ENCODE data around the gene OSCP1. TPM values are rescaled to one million over a fixed set of nuclear protein-coding genes. Genes with fewer than 3 reads are reported as not detected.

Gene OSCP1
- total RNA-seq, 1 experiment from 2014 or later, result 3.8 TPM

- Histone ChIP-seq H3K9me3 (ENCODE audit: low read length) (no peaks in the 10 kb centered on the region), H3F3A (ENCODE audit: low read length, unreplicated experiment) (peaks cover 6% of the 10 kb centered on the region), H3K4me3 (ENCODE audit: low read length) (no peak overlapping the region), H3K9ac (ENCODE audit: low read length) (no peak overlapping the region), H3K27me3 (ENCODE audit: low read length) (no peaks in the 10 kb centered on the region), H3K4me2 (ENCODE audit: low read length) (no peak overlapping the region), H3K27ac (ENCODE audit: low read length) (no peak overlapping the region), H2AFZ (ENCODE audit: low read length) (no peak overlapping the region), H3K9me2 (replicated peaks; ENCODE audit: low read length) (no peaks in the 10 kb centered on the region), H4K20me1 (ENCODE audit: low read length) (no peaks in the 10 kb centered on the region), H3K79me2 (ENCODE audit: low read length) (peaks cover 6% of the 10 kb centered on the region), H3K4me1 (ENCODE audit: insufficient read depth, low read length) (peaks cover 14% of the 10 kb centered on the region), H3K36me3 (ENCODE audit: low read depth, low read length) (peaks cover 12% of the 10 kb centered on the region)
- no peak for TF ChIP-seq CTCF (conservative IDR thresholded peaks at IDR 0.05; ENCODE audit: low read depth, low read length)
- no peak for TF ChIP-seq EZH2phosphoT487 (IDR thresholded peaks at IDR 0.05; ENCODE audit: borderline replicate concordance, low read length)
- TF ChIP-seq EZH2 (IDR thresholded peaks at IDR 0.05; ENCODE audit: low read length, unreplicated experiment), result no peak
- BruUV-seq (replicated peaks), result no TSS peak
- ATAC-seq, result no peak
- DNase-seq, result no peak
- intact Hi-C loops (cut with micrococcal nuclease), result loop anchor here (5.0 kb wide), 1 partner anchor 48 kb away; no protein-coding TSS in a partner anchor
- POLR2A ChIA-PET (ENCODE audit: unreplicated experiment), result no interaction called here
- CTCF ChIA-PET, result no interaction called here
Observed at GRCh38 chr1:36389999-36390398, 60.3 kb downstream of the OSCP1 start.

GRCh38 chr1:36389261-36389660, 61.0 kb downstream of the OSCP1 start:
- DNase-seq, result no peak
- Histone ChIP-seq H3K36me3 (ENCODE audit: low read depth, low read length) (peaks cover 12% of the 10 kb centered on the region), H3F3A (ENCODE audit: low read length, unreplicated experiment) (peaks cover 6% of the 10 kb centered on the region), H3K27me3 (ENCODE audit: low read length) (no peaks in the 10 kb centered on the region), H3K9me3 (ENCODE audit: low read length) (no peaks in the 10 kb centered on the region), H3K9me2 (replicated peaks; ENCODE audit: low read length) (no peaks in the 10 kb centered on the region), H3K4me3 (ENCODE audit: low read length) (no peak overlapping the region), H4K20me1 (ENCODE audit: low read length) (peaks cover 5% of the 10 kb centered on the region; the same call in 1 of the 2 replicates), H3K4me2 (ENCODE audit: low read length) (no peak overlapping the region), H3K79me2 (ENCODE audit: low read length) (peaks cover 14% of the 10 kb centered on the region), H3K27ac (ENCODE audit: low read length) (no peak overlapping the region), H3K9ac (ENCODE audit: low read length) (no peak overlapping the region), H2AFZ (ENCODE audit: low read length) (no peak overlapping the region), H3K4me1 (ENCODE audit: insufficient read depth, low read length) (peaks cover 19% of the 10 kb centered on the region)
- no peak for ATAC-seq
- ChIA-PET POLR2A (ENCODE audit: unreplicated experiment) (interaction anchor here (0.6 kb wide), 1 partner anchor 8 kb away, joined by 4 read pairs; the partner anchor contains the start of gene LSM10), CTCF (no interaction called here)
- no TSS peak for BruUV-seq (replicated peaks)
- TF ChIP-seq CTCF (conservative IDR thresholded peaks at IDR 0.05; ENCODE audit: low read depth, low read length) (no peak), EZH2phosphoT487 (IDR thresholded peaks at IDR 0.05; ENCODE audit: borderline replicate concordance, low read length) (no peak), EZH2 (IDR thresholded peaks at IDR 0.05; ENCODE audit: low read length, unreplicated experiment) (no peak)
- intact Hi-C loops (cut with micrococcal nuclease), result loop anchor here (5.0 kb wide), 1 partner anchor 47 kb away; no protein-coding TSS in a partner anchor

Data from PC-3 (cell line).